ENCODE measurements around the gene PTOV1.
A peak's percentile ranks its signal among the peaks of the same experiment; 100 is the strongest.
"Not testable (repeated sequence)": the region's sequence is repeated elsewhere in the genome, so short reads cannot be mapped to it uniquely, and the experiment has no call there.

PTOV1 gene

GRCh38 chr19:49818649-49819370 lies 32.1 kb upstream of the PTOV1 start:
- no peak for TF ChIP-seq CTCF (conservative IDR thresholded peaks at IDR 0.05; ENCODE audit: low read depth, low read length)
- peak overlapping the region; percentile 94 for H3K4me3 ChIP-seq (ENCODE audit: low read depth, low read length)
- no peak for DNase-seq (ENCODE audit: low read depth)

GRCh38 chr19:49819452-49820115 lies 31.4 kb upstream of the PTOV1 start:
- DNase-seq (ENCODE audit: low read depth) = not testable (repeated sequence)

GRCh38 chr19:49820125-49820524 lies 30.8 kb upstream of the PTOV1 start:
- no peak overlapping the region for H3K4me3 ChIP-seq (ENCODE audit: low read depth, low read length)
- no peak for DNase-seq (ENCODE audit: low read depth)

More at GRCh38 chr19:49819452-49820115, 31.4 kb upstream of the PTOV1 start:
- H3K4me3 ChIP-seq (ENCODE audit: low read depth, low read length) = peak overlapping the region; percentile 94

GRCh38 chr19:49823472-49823871 lies 27.5 kb upstream of the PTOV1 start:
- no peak for TF ChIP-seq CTCF (conservative IDR thresholded peaks at IDR 0.05; ENCODE audit: low read depth, low read length)
- DNase-seq (ENCODE audit: low read depth) = no peak
- H3K4me3 ChIP-seq (ENCODE audit: low read depth, low read length) = no peak overlapping the region

More at GRCh38 chr19:49820125-49820524, 30.8 kb upstream of the PTOV1 start:
- TF ChIP-seq CTCF (conservative IDR thresholded peaks at IDR 0.05; ENCODE audit: low read depth, low read length) = no peak

- TF ChIP-seq CTCF (conservative IDR thresholded peaks at IDR 0.05; ENCODE audit: low read depth, low read length) = no peak
- H3K4me3 ChIP-seq (ENCODE audit: low read depth, low read length) = no peak overlapping the region
- no peak for DNase-seq (ENCODE audit: low read depth)
Measured at GRCh38 chr19:49824662-49825061, 26.3 kb upstream of the PTOV1 start.

- H3K4me3 ChIP-seq (ENCODE audit: low read depth, low read length) = no peak overlapping the region
- DNase-seq (ENCODE audit: low read depth) = no peak
- no peak for TF ChIP-seq CTCF (conservative IDR thresholded peaks at IDR 0.05; ENCODE audit: low read depth, low read length)
Measured at GRCh38 chr19:49827034-49827433, 23.9 kb upstream of the PTOV1 start.

GRCh38 chr19:49829200-49829599 lies 21.8 kb upstream of the PTOV1 start:
- DNase-seq (ENCODE audit: low read depth) = no peak
- TF ChIP-seq CTCF (conservative IDR thresholded peaks at IDR 0.05; ENCODE audit: low read depth, low read length) = no peak
- no peak overlapping the region for H3K4me3 ChIP-seq (ENCODE audit: low read depth, low read length)
